Fibroblast of lung (primary cell): ENCODE measurements around the gene GOLGA5. TPM values are rescaled to one million over a fixed set of nuclear protein-coding genes. Genes with fewer than 3 reads are reported as not detected.

Experiments
- DNase-seq, 2 donors: peaks; one replicate each; pipeline versions ENCODE4 v3.0.0 to v3.0.0-alpha.2; 2010; ENCODE audit warnings: low read depth in 2 of 2
- H2AFZ ChIP-seq: 2 replicates; pipeline ENCODE4 v1.5.1; 2012; ENCODE audit warnings: low read length, control low read depth, inconsistent platforms
- H3K27ac ChIP-seq: 2 replicates; pipeline ENCODE4 v1.5.1; 2011; ENCODE audit warnings: low read length, control low read depth; ENCODE audit not compliant: insufficient read depth
- H3K27me3 ChIP-seq: 2 replicates; pipeline ENCODE4 v1.5.1; 2011; ENCODE audit warnings: mild to moderate bottlenecking, low read length; ENCODE audit not compliant: control insufficient read depth, insufficient read depth
- H3K36me3 ChIP-seq: 2 replicates; pipeline ENCODE4 v1.5.1; 2011; ENCODE audit warnings: low read length; ENCODE audit not compliant: control insufficient read depth, insufficient read depth
- H3K4me1 ChIP-seq: 2 replicates; pipeline ENCODE4 v1.5.1; 2011; ENCODE audit warnings: low read length; ENCODE audit not compliant: control insufficient read depth, insufficient read depth; ENCODE audit errors: extremely low read depth
- H3K4me2 ChIP-seq: 2 replicates; pipeline ENCODE4 v1.5.1; 2011; ENCODE audit warnings: low read length, control low read depth; ENCODE audit not compliant: insufficient read depth; ENCODE audit errors: extremely low read depth
- H3K4me3 ChIP-seq, 4 experiments: fragments of 200-600 bp in 1 of 4; sonication (generic) in 1 of 4; replicated peaks in 1 of 4; 2 replicates each; pipeline ENCODE4 v1.5.1; 2011 to 2016; ENCODE audit warnings: low read length in 4 of 4, low read depth in 3 of 4, mild to moderate bottlenecking in 3 of 4, control low read depth in 2 of 4, inconsistent platforms in 1 of 4, mixed read lengths in 1 of 4; ENCODE audit not compliant: insufficient read depth in 1 of 4; ENCODE audit errors: control extremely low read depth in 1 of 4
- H3K79me2 ChIP-seq: 2 replicates; pipeline ENCODE4 v1.5.1; 2012; ENCODE audit warnings: mild to moderate bottlenecking, low read length, inconsistent platforms; ENCODE audit not compliant: control insufficient read depth, insufficient read depth
- H3K9ac ChIP-seq: 2 replicates; pipeline ENCODE4 v1.5.1; 2011; ENCODE audit warnings: mild to moderate bottlenecking, low read length, control low read depth; ENCODE audit not compliant: insufficient read depth
- H3K9me3 ChIP-seq: 2 replicates; pipeline ENCODE4 v1.5.1; 2012; ENCODE audit warnings: low read depth, low read length; ENCODE audit not compliant: control insufficient read depth, insufficient read depth
- H4K20me1 ChIP-seq: 2 replicates; pipeline ENCODE4 v1.5.1; 2011; ENCODE audit warnings: low read length; ENCODE audit not compliant: control insufficient read depth, insufficient read depth; ENCODE audit errors: extremely low read depth
- EZH2 ChIP-seq: IDR thresholded peaks from 2 replicates; pipeline ENCODE4 v1.5.1; 2012; ENCODE audit warnings: low read length, control low read depth, mild to moderate bottlenecking; ENCODE audit errors: missing control alignments
- polyA plus RNA-seq, 2 donors: library from polyadenylated mRNA; depleted of rRNA in 1 of 2; stranded (reverse) in 1 of 2; unstranded in 1 of 2; fragments of >200 nt; gene quantifications; 2 replicates each; pipeline ENCODE4 v1.2.1, GENCODE V29; 2011 to 2012; ENCODE audit warnings: missing spikeins in 1 of 2
- total RNA-seq: library from RNA; depleted of rRNA; stranded (reverse); fragments of >200 nt; gene quantifications from 2 replicates; pipeline ENCODE4 v1.2.1, GENCODE V29; 2014
- TF ChIP-seq, protein P1 (sequence below), 2 donors: IDR thresholded peaks in 1 of 2; conservative IDR thresholded peaks in 1 of 2; 1 replicate in 1 of 2; 2 replicates in 1 of 2; pipeline ENCODE4 v1.5.1; 2011 to 2012; ENCODE audit warnings: low read length in 2 of 2, control low read depth in 1 of 2, inconsistent platforms in 1 of 2, low read depth in 1 of 2, mild to moderate bottlenecking in 1 of 2

The GOLGA5 gene
- total and polyA plus RNA-seq, 2 donors (not counting 1 experiment from before 2014, with no cell fraction given): 46.9 to 71.1 TPM

- Histone ChIP-seq H3K79me2 (no peaks in the 10 kb centered on the region), H3K4me1 (no peaks in the 10 kb centered on the region)
Observed at GRCh38 chr14:92861856-92862745, 68.0 kb downstream of the GOLGA5 start.

DNA sequence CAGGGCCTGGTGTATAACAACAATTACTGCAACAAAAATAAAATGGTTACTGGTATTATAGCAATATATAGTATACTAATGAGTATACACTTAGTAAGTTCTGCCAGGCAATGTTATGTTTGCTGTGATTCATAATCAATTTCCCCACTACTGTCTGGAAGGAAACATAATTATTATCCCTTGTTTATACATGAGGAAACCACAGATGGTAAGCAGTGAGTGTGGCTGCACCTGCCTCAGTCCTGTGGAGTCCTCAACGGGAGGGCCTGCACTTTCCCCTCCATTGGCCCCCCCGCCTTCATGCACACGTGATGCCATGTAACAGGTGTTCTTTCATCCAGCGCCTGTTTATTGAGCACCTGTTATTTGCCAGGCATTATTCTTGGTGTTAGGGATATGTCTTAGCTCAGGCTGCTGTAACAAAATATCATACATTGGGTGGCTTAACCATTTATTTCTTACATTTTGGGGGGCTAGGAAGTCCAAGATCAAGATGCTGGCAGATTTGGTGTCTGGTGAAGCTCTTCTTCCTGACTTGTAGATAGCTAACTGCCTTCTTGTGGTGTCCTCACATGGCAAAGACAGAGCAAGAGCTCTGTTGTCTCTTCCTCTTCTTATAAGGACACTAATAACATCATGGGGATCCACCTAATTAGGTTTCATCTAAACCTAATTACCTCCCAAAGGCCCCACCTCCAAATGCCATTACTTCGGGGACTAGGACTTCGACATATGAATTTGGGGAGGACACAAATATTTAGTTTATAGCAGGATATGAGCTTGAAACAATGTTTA, 69.4 kb downstream of the GOLGA5 start:
- TF ChIP-seq, protein P1, sequence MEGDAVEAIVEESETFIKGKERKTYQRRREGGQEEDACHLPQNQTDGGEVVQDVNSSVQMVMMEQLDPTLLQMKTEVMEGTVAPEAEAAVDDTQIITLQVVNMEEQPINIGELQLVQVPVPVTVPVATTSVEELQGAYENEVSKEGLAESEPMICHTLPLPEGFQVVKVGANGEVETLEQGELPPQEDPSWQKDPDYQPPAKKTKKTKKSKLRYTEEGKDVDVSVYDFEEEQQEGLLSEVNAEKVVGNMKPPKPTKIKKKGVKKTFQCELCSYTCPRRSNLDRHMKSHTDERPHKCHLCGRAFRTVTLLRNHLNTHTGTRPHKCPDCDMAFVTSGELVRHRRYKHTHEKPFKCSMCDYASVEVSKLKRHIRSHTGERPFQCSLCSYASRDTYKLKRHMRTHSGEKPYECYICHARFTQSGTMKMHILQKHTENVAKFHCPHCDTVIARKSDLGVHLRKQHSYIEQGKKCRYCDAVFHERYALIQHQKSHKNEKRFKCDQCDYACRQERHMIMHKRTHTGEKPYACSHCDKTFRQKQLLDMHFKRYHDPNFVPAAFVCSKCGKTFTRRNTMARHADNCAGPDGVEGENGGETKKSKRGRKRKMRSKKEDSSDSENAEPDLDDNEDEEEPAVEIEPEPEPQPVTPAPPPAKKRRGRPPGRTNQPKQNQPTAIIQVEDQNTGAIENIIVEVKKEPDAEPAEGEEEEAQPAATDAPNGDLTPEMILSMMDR (conservative IDR thresholded peaks at IDR 0.05 in 1 of 2, IDR thresholded peaks at IDR 0.05 in 1 of 2; ENCODE audit: low read depth in 1 of 2, low read length in 2 of 2): no peak
- TF ChIP-seq EZH2: no peak
- no peak overlapping the region for H3K4me3 ChIP-seq
- H4K20me1 ChIP-seq: no peaks in the 10 kb centered on the region
- no peaks in the 10 kb centered on the region for H3K27me3 ChIP-seq
- no peak for DNase-seq
- no peaks in the 10 kb centered on the region for H3K79me2 ChIP-seq
- no peaks in the 10 kb centered on the region for H3K4me1 ChIP-seq
- no peak overlapping the region for H2AFZ ChIP-seq
- no peak overlapping the region for H3K4me2 ChIP-seq
- H3K9me3 ChIP-seq: no peaks in the 10 kb centered on the region
- no peak overlapping the region for H3K9ac ChIP-seq
- no peaks in the 10 kb centered on the region for H3K36me3 ChIP-seq
- no peak overlapping the region for H3K27ac ChIP-seq

More at GRCh38 chr14:92861856-92862745, 68.0 kb downstream of the GOLGA5 start:
- H3K36me3 ChIP-seq: no peaks in the 10 kb centered on the region
- H3K9ac ChIP-seq: no peak overlapping the region
- no peaks in the 10 kb centered on the region for H4K20me1 ChIP-seq
- H3K4me2 ChIP-seq: no peak overlapping the region
- TF ChIP-seq EZH2: no peak
- TF ChIP-seq, protein P1 (conservative IDR thresholded peaks at IDR 0.05 in 1 of 2, IDR thresholded peaks at IDR 0.05 in 1 of 2; ENCODE audit: low read depth in 1 of 2, low read length in 2 of 2): no peak
- no peak overlapping the region for H3K27ac ChIP-seq
- no peak overlapping the region for H3K4me3 ChIP-seq
- H2AFZ ChIP-seq: no peak overlapping the region
- DNase-seq: no peak
- no peaks in the 10 kb centered on the region for H3K27me3 ChIP-seq
- no peaks in the 10 kb centered on the region for H3K9me3 ChIP-seq

- no peaks in the 10 kb centered on the region for H3K79me2 ChIP-seq
- H3K9me3 ChIP-seq: no peaks in the 10 kb centered on the region
- H3K4me1 ChIP-seq: no peaks in the 10 kb centered on the region
- H3K4me3 ChIP-seq: no peak overlapping the region
- H3K36me3 ChIP-seq: no peaks in the 10 kb centered on the region
- H3K4me2 ChIP-seq: no peak overlapping the region
- no peak overlapping the region for H2AFZ ChIP-seq
- no peaks in the 10 kb centered on the region for H4K20me1 ChIP-seq
- no peak for TF ChIP-seq EZH2
- H3K27me3 ChIP-seq: no peaks in the 10 kb centered on the region
- no peak overlapping the region for H3K27ac ChIP-seq
- no peak overlapping the region for H3K9ac ChIP-seq
- no peak for DNase-seq
Observed at GRCh38 chr14:92865674-92866073, 71.6 kb downstream of the GOLGA5 start.
